HPDE6-E6E7 (cell line): ENCODE results near the gene RASA3.
"Not testable (repeated sequence)": the region's sequence is repeated elsewhere in the genome, so short reads cannot be mapped to it uniquely, and the experiment has no call there.

Experiments used
- DNase-seq: peaks from one replicate; pipeline ENCODE4 v3.0.0; 2011; ENCODE audit warnings: missing footprints; ENCODE audit errors: extremely low spot score

RASA3 gene, protein sequence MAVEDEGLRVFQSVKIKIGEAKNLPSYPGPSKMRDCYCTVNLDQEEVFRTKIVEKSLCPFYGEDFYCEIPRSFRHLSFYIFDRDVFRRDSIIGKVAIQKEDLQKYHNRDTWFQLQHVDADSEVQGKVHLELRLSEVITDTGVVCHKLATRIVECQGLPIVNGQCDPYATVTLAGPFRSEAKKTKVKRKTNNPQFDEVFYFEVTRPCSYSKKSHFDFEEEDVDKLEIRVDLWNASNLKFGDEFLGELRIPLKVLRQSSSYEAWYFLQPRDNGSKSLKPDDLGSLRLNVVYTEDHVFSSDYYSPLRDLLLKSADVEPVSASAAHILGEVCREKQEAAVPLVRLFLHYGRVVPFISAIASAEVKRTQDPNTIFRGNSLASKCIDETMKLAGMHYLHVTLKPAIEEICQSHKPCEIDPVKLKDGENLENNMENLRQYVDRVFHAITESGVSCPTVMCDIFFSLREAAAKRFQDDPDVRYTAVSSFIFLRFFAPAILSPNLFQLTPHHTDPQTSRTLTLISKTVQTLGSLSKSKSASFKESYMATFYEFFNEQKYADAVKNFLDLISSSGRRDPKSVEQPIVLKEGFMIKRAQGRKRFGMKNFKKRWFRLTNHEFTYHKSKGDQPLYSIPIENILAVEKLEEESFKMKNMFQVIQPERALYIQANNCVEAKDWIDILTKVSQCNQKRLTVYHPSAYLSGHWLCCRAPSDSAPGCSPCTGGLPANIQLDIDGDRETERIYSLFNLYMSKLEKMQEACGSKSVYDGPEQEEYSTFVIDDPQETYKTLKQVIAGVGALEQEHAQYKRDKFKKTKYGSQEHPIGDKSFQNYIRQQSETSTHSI

GRCh38 chr13:114132419-114133121, at the start of gene RASA3:
Gene RASA3 (minus strand): TSS chr13:114132623. CDS start chr13:114132489, 134 bp downstream.
- peak; percentile 77 for DNase-seq

DNA sequence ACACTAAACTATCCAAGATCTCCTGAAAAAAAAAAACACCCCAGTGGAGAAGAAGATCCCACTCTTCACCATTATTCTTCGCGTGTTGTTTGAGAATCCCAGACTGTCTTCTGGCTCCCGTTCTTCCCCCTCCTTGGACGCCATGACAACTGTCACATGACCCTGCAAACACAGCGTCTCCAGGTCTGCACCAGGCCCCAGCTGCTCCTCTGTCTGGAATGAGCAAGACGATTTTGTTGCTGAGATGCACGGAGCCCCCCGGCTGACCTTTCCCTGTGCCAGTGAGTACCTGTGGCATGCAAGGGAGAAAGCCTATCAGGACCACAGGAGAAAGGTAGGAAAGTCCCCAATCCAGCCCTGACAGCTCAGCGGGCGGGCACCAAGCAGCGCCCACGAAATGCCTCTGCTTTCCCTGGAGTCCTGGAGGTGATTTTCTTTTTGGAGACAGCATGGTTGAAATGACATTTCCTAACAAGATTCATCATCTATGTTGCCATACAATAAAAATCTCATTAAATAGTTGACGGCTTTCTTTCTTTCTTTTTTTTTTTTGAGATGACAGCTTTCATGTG, 46.8 kb upstream of the RASA3 start, which contains the start of gene CFAP97D2:
CFAP97D2 (plus strand) TSS at position 171 of the 572 bp plus-strand sequence; CDS start at position 245, 74 bp downstream.
- no peak for DNase-seq

GRCh38 chr13:114177245-114178010, 45.0 kb upstream of the RASA3 start:
- no peak for DNase-seq

DNA sequence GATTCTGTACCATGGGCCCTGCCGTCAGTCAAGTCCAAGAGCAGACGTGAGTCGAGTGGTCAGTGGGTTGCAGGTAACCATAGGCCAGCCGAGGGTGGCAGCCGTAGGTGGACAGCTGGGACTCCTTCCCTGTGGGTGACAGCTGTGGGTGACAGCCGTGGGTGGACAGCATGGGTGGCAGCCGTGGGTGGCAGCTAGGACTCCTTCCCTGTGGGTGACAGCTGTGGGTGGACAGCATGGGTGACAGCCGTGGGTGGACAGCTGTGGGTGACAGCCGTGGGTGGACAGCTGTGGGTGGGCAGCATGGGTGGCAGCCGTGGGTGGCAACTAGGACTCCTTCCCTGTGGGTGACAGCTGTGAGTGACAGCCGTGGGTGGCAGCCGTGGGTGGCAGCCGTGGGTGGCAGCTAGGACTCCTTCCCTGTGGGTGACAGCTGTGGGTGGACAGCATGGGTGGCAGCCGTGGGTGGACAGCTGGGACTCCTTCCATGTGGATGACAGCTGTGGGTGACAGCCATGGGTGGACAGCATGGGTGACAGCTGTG, 44.0 kb upstream of the RASA3 start:
- not testable (repeated sequence) for DNase-seq

GRCh38 chr13:114174529-114174961, 42.1 kb upstream of the RASA3 start:
- no peak for DNase-seq

GRCh38 chr13:114173745-114174144, 41.3 kb upstream of the RASA3 start:
- no peak for DNase-seq

DNA sequence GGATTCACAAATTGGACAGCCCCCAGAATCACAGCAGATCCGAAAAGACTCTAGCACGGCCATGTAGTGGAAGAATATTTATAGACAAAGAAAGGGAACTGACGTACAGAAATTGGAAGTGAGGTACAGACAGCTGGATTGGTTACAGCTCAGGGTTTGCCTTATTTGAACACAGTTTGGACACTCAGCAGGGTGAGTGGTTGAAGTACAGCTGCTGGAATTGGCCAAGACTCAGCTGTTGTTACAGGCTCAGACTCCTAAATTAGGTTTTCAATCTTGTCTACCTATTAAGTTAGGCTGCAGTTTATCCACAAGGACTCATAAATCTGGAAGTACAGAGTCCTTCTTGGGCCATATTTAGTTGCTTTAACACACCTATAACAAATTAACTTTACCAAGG, 40.8 kb upstream of the RASA3 start:
- DNase-seq, result no peak

- no peak for DNase-seq
Observed at GRCh38 chr13:114167885-114168284, 35.5 kb upstream of the RASA3 start.

GRCh38 chr13:114167426-114167825, 35.0 kb upstream of the RASA3 start:
- no peak for DNase-seq

DNA sequence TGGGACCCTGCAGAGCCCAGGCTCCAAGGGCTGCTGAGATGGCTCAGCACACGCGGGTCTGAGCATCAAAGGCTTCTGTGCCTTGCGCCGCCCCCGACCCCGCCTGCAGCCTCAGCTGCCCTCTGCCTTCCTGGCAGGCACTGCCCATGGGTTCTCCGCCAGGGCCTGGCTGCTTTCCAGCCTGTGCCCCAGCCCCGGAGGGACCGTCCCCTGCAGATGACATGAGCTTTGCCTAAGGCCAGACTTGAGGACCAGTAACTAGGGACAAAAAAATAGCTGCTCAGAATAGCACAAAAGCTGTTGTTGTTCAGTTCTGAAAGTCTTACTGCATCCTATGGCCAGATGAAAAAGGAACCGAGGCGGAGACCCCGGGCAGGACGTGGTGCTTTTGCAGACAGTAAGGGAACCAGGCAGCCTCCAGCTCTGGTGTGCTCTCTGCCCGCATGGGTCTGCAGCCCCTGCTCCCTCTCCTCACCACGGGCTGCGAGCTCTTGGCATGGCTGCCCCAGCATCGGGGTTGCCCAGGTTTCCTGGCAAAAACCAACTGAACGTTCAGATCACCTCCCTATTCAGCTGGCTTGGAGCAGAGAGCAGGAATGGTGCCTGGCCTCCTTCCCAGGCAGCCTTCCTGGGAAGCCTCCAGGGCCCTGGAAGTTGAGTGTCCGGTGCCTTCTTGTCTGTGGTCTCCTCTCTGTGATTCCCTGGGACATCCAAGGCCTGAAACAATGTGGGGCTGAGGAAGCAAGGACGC, 34.1 kb upstream of the RASA3 start:
- no peak for DNase-seq

- DNase-seq, result no peak
Observed at GRCh38 chr13:114164681-114165429, 32.4 kb upstream of the RASA3 start.

DNA sequence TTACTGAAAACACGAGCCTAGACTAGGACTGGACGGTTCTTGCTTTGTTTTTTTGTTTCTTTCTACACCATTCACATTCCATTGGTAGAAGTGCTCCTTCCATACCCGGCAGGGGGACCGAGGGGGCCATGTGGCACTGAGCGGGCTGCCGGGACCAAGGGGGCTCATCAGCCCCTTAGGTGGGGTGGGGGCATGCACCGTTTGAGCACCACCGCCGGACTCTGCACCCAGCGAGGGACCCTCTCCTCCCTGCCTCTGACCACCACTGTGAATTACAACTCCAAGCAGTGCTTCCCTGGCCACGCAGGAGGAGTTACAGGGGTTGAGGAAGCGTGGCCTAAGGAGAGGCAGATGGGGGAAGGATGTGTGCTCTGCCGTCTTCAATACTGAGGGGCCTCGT, 31.6 kb upstream of the RASA3 start:
- DNase-seq, result no peak

DNA sequence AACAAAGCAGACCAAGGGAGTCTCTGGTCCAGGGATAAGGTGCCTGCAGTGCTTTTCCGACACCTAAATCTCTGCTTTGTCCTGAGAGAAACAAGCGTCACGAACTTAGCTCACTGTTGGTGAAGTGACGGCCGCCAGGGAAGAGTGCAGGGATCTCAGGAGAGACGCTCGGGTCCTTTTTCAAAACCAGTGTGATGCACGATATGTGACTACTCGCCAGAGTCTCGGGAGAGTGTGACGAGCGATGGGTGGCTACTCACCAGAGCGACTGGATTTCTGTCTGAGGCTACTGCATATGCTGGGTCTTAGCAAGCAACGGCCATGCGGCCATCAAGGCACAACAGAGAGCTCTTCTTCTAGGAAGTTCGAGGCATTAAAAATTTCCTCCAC, 30.1 kb upstream of the RASA3 start:
- no peak for DNase-seq

GRCh38 chr13:114161644-114162532, 29.5 kb upstream of the RASA3 start:
- DNase-seq, result no peak

- no peak for DNase-seq
Observed at GRCh38 chr13:114161028-114161556, 28.7 kb upstream of the RASA3 start.

GRCh38 chr13:114158869-114159666, 26.6 kb upstream of the RASA3 start:
- DNase-seq, result not testable (repeated sequence)
